GM21447 (cell line): ENCODE results near the gene LYVE1.

Experiments used
- ATAC-seq: cut with Tn5 transposase; IDR thresholded peaks from one replicate; pipeline ENCODE4 v1.9.1; 2021; ENCODE audit not compliant: unreplicated experiment

Gene LYVE1

GRCh38 chr11:10561043-10561818, 7.2 kb downstream of the LYVE1 start:
- no peak for ATAC-seq

GRCh38 chr11:10558288-10558687, 10.2 kb downstream of the LYVE1 start:
- ATAC-seq = no peak

GRCh38 chr11:10556590-10556989, 11.9 kb downstream of the LYVE1 start:
- no peak for ATAC-seq

- ATAC-seq = no peak
Observed at GRCh38 chr11:10551845-10552352, 16.6 kb downstream of the LYVE1 start.

- no peak for ATAC-seq
Observed at GRCh38 chr11:10551290-10551592, 17.2 kb downstream of the LYVE1 start.

GRCh38 chr11:10550503-10551289, 17.8 kb downstream of the LYVE1 start:
- ATAC-seq = no peak

GRCh38 chr11:10544491-10545465, 23.7 kb downstream of the LYVE1 start:
- ATAC-seq = no peak

- ATAC-seq = no peak
Observed at GRCh38 chr11:10543782-10544181, 24.7 kb downstream of the LYVE1 start.

- no peak for ATAC-seq
Observed at GRCh38 chr11:10542776-10543175, 25.7 kb downstream of the LYVE1 start.

- no peak for ATAC-seq
Observed at GRCh38 chr11:10541561-10541930, 26.9 kb downstream of the LYVE1 start.

GRCh38 chr11:10540915-10541560, 27.4 kb downstream of the LYVE1 start, which contains the start of gene RNF141:
Gene RNF141 (minus strand): TSS chr11:10541187. CDS start chr11:10534158, 7,029 bp downstream.
- peak; percentile 95 for ATAC-seq

- ATAC-seq = peak; percentile 34
Observed at GRCh38 chr11:10540546-10540914, 27.9 kb downstream of the LYVE1 start.

- ATAC-seq = no peak
Observed at GRCh38 chr11:10539339-10539738, 29.1 kb downstream of the LYVE1 start.

GRCh38 chr11:10538924-10539323, 29.5 kb downstream of the LYVE1 start:
- ATAC-seq = no peak

- ATAC-seq = no peak
Observed at GRCh38 chr11:10537600-10537999, 30.9 kb downstream of the LYVE1 start.

GRCh38 chr11:10534316-10534715, 34.1 kb downstream of the LYVE1 start:
- ATAC-seq = no peak

- no peak for ATAC-seq
Observed at GRCh38 chr11:10533323-10533722, 35.1 kb downstream of the LYVE1 start.

- no peak for ATAC-seq
Observed at GRCh38 chr11:10532526-10532925, 35.9 kb downstream of the LYVE1 start.

- ATAC-seq = no peak
Observed at GRCh38 chr11:10529279-10529678, 39.2 kb downstream of the LYVE1 start.

- ATAC-seq = no peak
Observed at GRCh38 chr11:10528121-10528520, 40.3 kb downstream of the LYVE1 start.
